ENCODE measurements around the gene HSPB7. TPM values are rescaled to one million over a fixed set of nuclear protein-coding genes. Genes with fewer than 3 reads are reported as not detected.
"Not testable (repeated sequence)": the region's sequence is repeated elsewhere in the genome, so short reads cannot be mapped to it uniquely, and the experiment has no call there.

HSPB7 gene
- total RNA-seq, 1 experiment from 2014 or later: 7.1 TPM

- in situ Hi-C loops (cut with HindIII; ENCODE audit: low sequenced_read_pairs): no loop called here
- DNase-seq (ENCODE audit: low spot score): no peak
Observed at GRCh38 chr1:15992582-15993500, 25.0 kb downstream of the HSPB7 start.

GRCh38 chr1:15992187-15992553 is 25.7 kb downstream of the HSPB7 start:
- in situ Hi-C loops (cut with HindIII; ENCODE audit: low sequenced_read_pairs): no loop called here
- no peak for DNase-seq (ENCODE audit: low spot score)

GRCh38 chr1:15991427-15992186 is 26.2 kb downstream of the HSPB7 start:
- no peak for DNase-seq (ENCODE audit: low spot score)
- in situ Hi-C loops (cut with HindIII; ENCODE audit: low sequenced_read_pairs): no loop called here

- in situ Hi-C loops (cut with HindIII; ENCODE audit: low sequenced_read_pairs): no loop called here
- DNase-seq (ENCODE audit: low spot score): no peak
Observed at GRCh38 chr1:15989776-15990175, 28.1 kb downstream of the HSPB7 start.

GRCh38 chr1:15988856-15989736 is 28.7 kb downstream of the HSPB7 start:
- no peak for DNase-seq (ENCODE audit: low spot score)
- in situ Hi-C loops (cut with HindIII; ENCODE audit: low sequenced_read_pairs): no loop called here

- in situ Hi-C loops (cut with HindIII; ENCODE audit: low sequenced_read_pairs): no loop called here
- DNase-seq (ENCODE audit: low spot score): no peak
Observed at GRCh38 chr1:15985611-15986297, 32.1 kb downstream of the HSPB7 start.

- in situ Hi-C loops (cut with HindIII; ENCODE audit: low sequenced_read_pairs): no loop called here
- DNase-seq (ENCODE audit: low spot score): no peak
Observed at GRCh38 chr1:15983275-15983674, 34.6 kb downstream of the HSPB7 start.

- no peak for DNase-seq (ENCODE audit: low spot score)
- in situ Hi-C loops (cut with HindIII; ENCODE audit: low sequenced_read_pairs): no loop called here
Observed at GRCh38 chr1:15981679-15982078, 36.2 kb downstream of the HSPB7 start.

- in situ Hi-C loops (cut with HindIII; ENCODE audit: low sequenced_read_pairs); DNase-seq (ENCODE audit: low spot score): not testable (repeated sequence)
Observed at GRCh38 chr1:15977947-15978346, 39.9 kb downstream of the HSPB7 start.

- peak; percentile 89 for DNase-seq (ENCODE audit: low spot score)
- in situ Hi-C loops (cut with HindIII; ENCODE audit: low sequenced_read_pairs): no loop called here
Observed at GRCh38 chr1:15975805-15976680, 41.8 kb downstream of the HSPB7 start, which contains the start of gene ZBTB17. Gene ZBTB17, minus strand, starts transcription at chr1:15976101. Its CDS starts 27,606 bp downstream, at chr1:15948495.

GRCh38 chr1:15975358-15975804 is 42.5 kb downstream of the HSPB7 start:
- peak; percentile 65 for DNase-seq (ENCODE audit: low spot score)
- in situ Hi-C loops (cut with HindIII; ENCODE audit: low sequenced_read_pairs): no loop called here

- DNase-seq (ENCODE audit: low spot score): no peak
- in situ Hi-C loops (cut with HindIII; ENCODE audit: low sequenced_read_pairs): loop anchor here (25.0 kb wide), 1 partner anchor 163 kb away; the partner anchor contains the start of gene UQCRHL
Observed at GRCh38 chr1:15974855-15975254, 43.0 kb downstream of the HSPB7 start.

GRCh38 chr1:15973772-15974171 is 44.1 kb downstream of the HSPB7 start:
- no peak for DNase-seq (ENCODE audit: low spot score)

GRCh38 chr1:15972409-15972808 is 45.4 kb downstream of the HSPB7 start:
- DNase-seq (ENCODE audit: low spot score): no peak
- in situ Hi-C loops (cut with HindIII; ENCODE audit: low sequenced_read_pairs): loop anchor here (25.0 kb wide), 1 partner anchor 160 kb away; the partner anchor contains the start of gene UQCRHL

More at GRCh38 chr1:15973772-15974171, 44.1 kb downstream of the HSPB7 start:
- in situ Hi-C loops (cut with HindIII; ENCODE audit: low sequenced_read_pairs): loop anchor here (25.0 kb wide), 1 partner anchor 161 kb away; the partner anchor contains the start of gene UQCRHL

GRCh38 chr1:15970911-15971310 is 46.9 kb downstream of the HSPB7 start:
- in situ Hi-C loops (cut with HindIII; ENCODE audit: low sequenced_read_pairs): loop anchor here (25.0 kb wide), 1 partner anchor 159 kb away; the partner anchor contains the start of gene UQCRHL
- no peak for DNase-seq (ENCODE audit: low spot score)

GRCh38 chr1:15969321-15969880 is 48.4 kb downstream of the HSPB7 start:
- in situ Hi-C loops (cut with HindIII; ENCODE audit: low sequenced_read_pairs): loop anchor here (25.0 kb wide), 1 partner anchor 157 kb away; the partner anchor contains the start of gene UQCRHL
- no peak for DNase-seq (ENCODE audit: low spot score)

- in situ Hi-C loops (cut with HindIII; ENCODE audit: low sequenced_read_pairs): loop anchor here (25.0 kb wide), 1 partner anchor 156 kb away; the partner anchor contains the start of gene UQCRHL
- no peak for DNase-seq (ENCODE audit: low spot score)
Observed at GRCh38 chr1:15968172-15968571, 49.7 kb downstream of the HSPB7 start.

All from G401 (cell line).